ENCODE data around the gene DMBX1. TPM values are rescaled to one million over a fixed set of nuclear protein-coding genes. Genes with fewer than 3 reads are reported as not detected.

The DMBX1 gene
- total and polyA plus RNA-seq, 9 of the 15 experiments (the other 6 are each of a cell fraction or from before 2014, with no cell fraction given): 0.25 to 4.3 (median 1.0) TPM

GRCh38 chr1:46517010-46517600, 27.5 kb downstream of the DMBX1 start (continued):
- peak; percentile 39; the same call in 1 of the 2 replicates for TF ChIP-seq JUND (IDR thresholded peaks at IDR 0.05; ENCODE audit: borderline replicate concordance, low read depth, low read length)
- TF ChIP-seq JUND (tag; IDR thresholded peaks at IDR 0.05; ENCODE audit: borderline replicate concordance, low read depth, low read length): 0 out of 3 replicates have a peak, but pooled peaks have one; percentile 3
- TF ChIP-seq DEAF1 (CRISPR knock-in tag; IDR thresholded peaks at IDR 0.05): no peak
- TF ChIP-seq MYBL2 (IDR thresholded peaks at IDR 0.05; ENCODE audit: low read depth): no peak
- TF ChIP-seq MYBL2 (CRISPR knock-in tag; IDR thresholded peaks at IDR 0.05; ENCODE audit: borderline replicate concordance): no peak
- TF ChIP-seq, protein P1, sequence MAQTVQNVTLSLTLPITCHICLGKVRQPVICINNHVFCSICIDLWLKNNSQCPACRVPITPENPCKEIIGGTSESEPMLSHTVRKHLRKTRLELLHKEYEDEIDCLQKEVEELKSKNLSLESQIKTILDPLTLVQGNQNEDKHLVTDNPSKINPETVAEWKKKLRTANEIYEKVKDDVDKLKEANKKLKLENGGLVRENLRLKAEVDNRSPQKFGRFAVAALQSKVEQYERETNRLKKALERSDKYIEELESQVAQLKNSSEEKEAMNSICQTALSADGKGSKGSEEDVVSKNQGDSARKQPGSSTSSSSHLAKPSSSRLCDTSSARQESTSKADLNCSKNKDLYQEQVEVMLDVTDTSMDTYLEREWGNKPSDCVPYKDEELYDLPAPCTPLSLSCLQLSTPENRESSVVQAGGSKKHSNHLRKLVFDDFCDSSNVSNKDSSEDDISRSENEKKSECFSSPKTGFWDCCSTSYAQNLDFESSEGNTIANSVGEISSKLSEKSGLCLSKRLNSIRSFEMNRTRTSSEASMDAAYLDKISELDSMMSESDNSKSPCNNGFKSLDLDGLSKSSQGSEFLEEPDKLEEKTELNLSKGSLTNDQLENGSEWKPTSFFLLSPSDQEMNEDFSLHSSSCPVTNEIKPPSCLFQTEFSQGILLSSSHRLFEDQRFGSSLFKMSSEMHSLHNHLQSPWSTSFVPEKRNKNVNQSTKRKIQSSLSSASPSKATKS (CRISPR knock-in tag; IDR thresholded peaks at IDR 0.05): no peak
- TF ChIP-seq ZNF75A (CRISPR knock-in tag; IDR thresholded peaks at IDR 0.05): no peak
- no peak for TF ChIP-seq ZNF79 (CRISPR knock-in tag; IDR thresholded peaks at IDR 0.05; ENCODE audit: low read depth)
- TF ChIP-seq ZNF57 (CRISPR knock-in tag; IDR thresholded peaks at IDR 0.05): no peak
- TF ChIP-seq MCM3 (IDR thresholded peaks at IDR 0.05): no peak
- 0 out of 2 replicates have a peak, but pooled peaks have one; percentile 56 for TF ChIP-seq HDGF (IDR thresholded peaks at IDR 0.05)
- no peak for TF ChIP-seq ZNF707 (CRISPR knock-in tag; conservative IDR thresholded peaks at IDR 0.05)
- no peak for TF ChIP-seq L3MBTL2 (IDR thresholded peaks at IDR 0.05)
- TF ChIP-seq TAF1 (IDR thresholded peaks at IDR 0.05; ENCODE audit: control insufficient read depth, extremely low read depth, insufficient read depth, low read length, severe bottlenecking): no peak
- TF ChIP-seq SMAD4 (CRISPR knock-in tag; conservative IDR thresholded peaks at IDR 0.05): 0 out of 2 replicates have a peak, but pooled peaks have one; percentile 16
- no peak for TF ChIP-seq CBX3 (IDR thresholded peaks at IDR 0.05; ENCODE audit: borderline replicate concordance in 1 of 2, low read length in 2 of 2)
- TF ChIP-seq KLF6 (CRISPR knock-in tag; IDR thresholded peaks at IDR 0.05; ENCODE audit: borderline replicate concordance): no peak
- no peak for TF ChIP-seq HMG20A (CRISPR knock-in tag; conservative IDR thresholded peaks at IDR 0.05)
- peak; percentile 23 for TF ChIP-seq BRD9 (IDR thresholded peaks at IDR 0.05; ENCODE audit: low read depth, partially characterized antibody)
- TF ChIP-seq, protein P2, sequence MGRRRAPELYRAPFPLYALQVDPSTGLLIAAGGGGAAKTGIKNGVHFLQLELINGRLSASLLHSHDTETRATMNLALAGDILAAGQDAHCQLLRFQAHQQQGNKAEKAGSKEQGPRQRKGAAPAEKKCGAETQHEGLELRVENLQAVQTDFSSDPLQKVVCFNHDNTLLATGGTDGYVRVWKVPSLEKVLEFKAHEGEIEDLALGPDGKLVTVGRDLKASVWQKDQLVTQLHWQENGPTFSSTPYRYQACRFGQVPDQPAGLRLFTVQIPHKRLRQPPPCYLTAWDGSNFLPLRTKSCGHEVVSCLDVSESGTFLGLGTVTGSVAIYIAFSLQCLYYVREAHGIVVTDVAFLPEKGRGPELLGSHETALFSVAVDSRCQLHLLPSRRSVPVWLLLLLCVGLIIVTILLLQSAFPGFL (CRISPR knock-in tag; IDR thresholded peaks at IDR 0.05): no peak
- no peak for TF ChIP-seq RBM17 (IDR thresholded peaks at IDR 0.05; ENCODE audit: borderline replicate concordance, low read depth, low read length)
- TF ChIP-seq SRSF7 (optimal IDR thresholded peaks at IDR 0.05; ENCODE audit: low read depth, low read length): no peak
- no peak for TF ChIP-seq ZNF277 (CRISPR knock-in tag; IDR thresholded peaks at IDR 0.05; ENCODE audit: borderline replicate concordance)
